ENCODE data around the gene IL21R.

GRCh38 chr16:27403601-27403992 is 1.6 kb downstream of the IL21R start:
- TF ChIP-seq CTCF (conservative IDR thresholded peaks at IDR 0.05) = no peak
- no peak for TF ChIP-seq EZH2 (IDR thresholded peaks at IDR 0.05; ENCODE audit: low read depth)
